GM21786 (cell line): ENCODE data around the gene CNKSR1.

Experiments
- ATAC-seq: cut with Tn5 transposase; IDR thresholded peaks from one replicate; pipeline ENCODE4 v1.9.1; 2021; ENCODE audit not compliant: unreplicated experiment

Gene CNKSR1

DNA sequence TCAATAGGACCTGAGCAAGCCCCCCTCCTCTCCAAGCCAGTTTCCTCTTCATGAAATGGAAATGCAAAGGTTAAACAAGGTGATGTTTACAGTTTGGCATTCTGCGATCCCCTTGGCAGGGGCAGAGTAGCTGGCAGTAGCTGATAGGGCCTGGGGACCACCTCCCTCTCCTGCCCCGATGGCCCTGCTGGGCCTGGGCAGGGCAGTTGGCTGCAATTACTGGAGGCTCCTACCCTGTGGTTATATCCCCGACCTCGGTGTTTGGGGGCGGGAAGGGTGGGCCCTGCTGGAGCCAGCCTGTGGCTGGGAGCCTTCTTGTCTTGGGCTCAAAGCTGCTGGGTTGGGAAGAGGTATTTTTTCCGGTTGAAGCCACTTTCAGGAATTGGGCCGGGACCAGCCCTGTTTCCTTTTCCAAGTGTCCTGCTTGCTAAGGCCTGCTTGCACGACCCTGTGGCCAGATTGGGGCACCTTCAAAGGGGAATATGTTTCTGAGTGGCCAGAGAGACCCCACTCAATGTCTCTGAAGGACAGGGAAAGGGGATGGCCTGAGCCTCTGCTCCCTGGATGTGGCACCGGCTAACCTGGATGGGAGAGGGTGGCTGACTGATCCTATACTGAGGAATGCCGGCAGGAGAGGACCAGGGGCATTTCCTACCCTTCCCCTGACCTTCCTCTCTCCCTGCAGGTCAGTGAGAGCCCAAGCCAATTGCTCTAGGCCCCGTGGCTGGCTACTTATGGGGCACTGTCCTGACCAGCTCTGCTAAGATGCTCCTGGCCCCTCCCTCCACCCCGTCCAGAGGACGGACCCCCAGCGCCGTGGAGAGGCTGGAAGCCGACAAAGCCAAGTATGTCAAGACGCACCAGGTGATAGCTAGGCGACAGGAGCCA lies 16.5 kb upstream of the CNKSR1 start:
- no peak for ATAC-seq

DNA sequence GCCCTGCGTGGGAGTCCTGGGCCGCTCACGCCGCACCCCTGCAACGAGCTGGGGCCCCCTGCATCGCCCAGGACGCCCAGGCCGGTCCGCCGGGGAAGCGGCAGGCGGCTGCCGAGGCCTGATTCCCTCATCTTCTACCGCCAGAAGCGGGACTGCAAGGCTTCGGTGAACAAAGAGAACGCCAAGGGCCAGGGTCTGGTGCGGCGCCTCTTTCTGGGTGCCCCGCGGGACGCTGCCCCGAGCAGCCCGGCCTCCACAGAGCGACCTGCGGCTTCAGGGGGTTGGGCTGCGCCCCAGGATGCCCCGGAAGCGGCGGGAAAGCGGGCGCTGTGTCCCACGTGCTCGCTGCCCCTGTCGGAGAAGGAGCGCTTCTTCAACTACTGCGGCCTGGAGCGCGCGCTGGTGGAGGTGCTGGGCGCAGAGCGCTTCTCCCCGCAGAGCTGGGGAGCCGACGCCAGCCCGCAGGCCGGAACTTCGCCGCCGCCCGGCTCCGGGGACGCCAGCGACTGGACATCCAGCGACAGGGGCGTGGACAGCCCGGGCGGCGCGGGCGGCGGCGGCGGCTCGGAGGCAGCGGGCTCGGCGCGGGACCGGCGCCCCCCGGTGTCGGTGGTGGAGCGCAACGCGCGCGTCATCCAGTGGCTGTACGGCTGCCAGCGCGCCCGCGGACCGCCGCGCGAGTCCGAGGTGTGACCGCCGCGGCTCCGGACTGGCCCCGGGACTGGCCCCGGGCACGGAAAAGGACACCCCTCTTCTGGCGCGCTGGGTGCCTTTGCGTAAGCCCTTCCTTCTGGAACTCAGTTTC lies 15.7 kb upstream of the CNKSR1 start:
- ATAC-seq, result no peak

DNA sequence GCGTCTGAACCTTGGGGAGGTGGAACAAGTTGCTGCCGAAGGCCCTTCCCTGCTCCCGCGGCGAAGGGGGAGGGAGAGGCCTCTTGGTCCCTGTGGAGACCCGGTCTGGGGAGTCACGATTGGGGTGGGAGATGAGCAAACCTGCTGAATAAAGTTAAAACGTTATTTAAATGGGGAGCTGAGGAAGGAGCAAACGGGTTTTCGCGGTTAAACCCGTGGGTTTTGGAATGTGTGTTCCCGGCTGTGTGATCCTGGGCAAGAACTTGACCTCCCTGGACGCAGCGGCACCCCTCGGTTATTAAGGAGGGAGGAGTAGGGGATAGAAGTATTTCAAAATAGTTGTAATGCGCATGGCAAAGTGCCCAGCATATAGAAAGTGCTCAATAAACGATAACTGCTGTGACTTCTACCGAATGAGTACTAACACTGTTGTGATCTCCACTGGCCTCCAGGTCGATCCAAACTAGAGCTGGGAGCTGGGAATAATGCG lies 15.0 kb upstream of the CNKSR1 start:
- ATAC-seq, result no peak

DNA sequence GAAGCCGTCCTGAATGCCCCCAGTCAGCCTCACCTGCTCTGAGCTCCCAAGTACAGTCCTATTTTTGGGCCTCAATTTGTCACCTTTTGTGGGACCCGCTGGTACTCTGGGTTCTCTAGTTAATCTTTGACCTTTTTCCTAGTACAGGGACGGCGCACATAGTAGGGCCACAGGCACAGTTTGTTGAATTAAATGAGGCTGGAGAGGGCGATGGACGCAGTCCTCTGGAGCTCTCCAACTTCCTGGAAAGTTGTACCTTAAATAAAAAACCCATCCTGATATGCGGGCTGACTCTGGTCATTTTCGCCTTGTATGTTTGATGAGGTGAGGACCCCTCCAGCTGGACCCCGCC lies 13.6 kb upstream of the CNKSR1 start:
- ATAC-seq, result no peak

DNA sequence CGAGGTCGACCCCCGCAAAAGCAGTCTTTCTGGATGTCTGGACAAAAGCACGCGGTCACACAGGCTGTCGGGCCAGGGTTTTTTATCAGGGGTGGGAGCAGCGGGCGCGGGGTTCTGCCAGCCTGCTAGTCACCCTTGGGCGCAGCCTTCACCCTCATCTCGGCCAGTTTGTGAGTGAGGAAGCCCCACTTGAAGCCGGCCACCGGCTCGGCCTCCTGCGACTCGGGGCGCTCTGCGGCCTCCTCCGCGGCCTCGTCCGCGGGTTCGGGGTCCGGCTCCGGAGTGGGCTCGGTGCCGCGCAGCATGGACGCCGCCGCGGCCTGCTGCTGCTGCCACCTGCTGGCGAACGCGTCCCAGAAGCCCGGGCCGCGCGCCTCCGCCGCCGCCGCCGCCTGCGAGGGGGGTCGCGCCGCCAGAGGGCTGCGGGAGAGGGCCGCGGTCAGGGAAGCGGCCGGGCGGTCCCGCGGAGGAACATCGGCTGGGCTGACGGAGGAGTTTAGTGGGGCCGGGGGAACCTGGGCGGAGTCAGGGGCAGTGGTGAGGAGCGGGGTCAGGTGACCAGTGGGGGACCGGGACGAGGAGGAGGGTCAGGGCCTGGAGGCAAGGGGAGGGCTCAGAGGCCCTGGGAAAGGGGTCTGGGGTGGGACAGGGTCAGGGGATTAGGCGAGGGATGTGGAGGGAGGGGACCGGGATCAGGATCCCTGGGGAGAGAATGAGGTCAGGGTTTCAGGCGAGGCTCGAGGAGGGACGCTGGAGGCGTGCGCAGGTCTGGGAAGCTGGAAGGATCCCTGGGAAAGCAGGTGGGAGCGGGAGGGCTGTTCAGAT lies 13.0 kb upstream of the CNKSR1 start:
- no peak for ATAC-seq

DNA sequence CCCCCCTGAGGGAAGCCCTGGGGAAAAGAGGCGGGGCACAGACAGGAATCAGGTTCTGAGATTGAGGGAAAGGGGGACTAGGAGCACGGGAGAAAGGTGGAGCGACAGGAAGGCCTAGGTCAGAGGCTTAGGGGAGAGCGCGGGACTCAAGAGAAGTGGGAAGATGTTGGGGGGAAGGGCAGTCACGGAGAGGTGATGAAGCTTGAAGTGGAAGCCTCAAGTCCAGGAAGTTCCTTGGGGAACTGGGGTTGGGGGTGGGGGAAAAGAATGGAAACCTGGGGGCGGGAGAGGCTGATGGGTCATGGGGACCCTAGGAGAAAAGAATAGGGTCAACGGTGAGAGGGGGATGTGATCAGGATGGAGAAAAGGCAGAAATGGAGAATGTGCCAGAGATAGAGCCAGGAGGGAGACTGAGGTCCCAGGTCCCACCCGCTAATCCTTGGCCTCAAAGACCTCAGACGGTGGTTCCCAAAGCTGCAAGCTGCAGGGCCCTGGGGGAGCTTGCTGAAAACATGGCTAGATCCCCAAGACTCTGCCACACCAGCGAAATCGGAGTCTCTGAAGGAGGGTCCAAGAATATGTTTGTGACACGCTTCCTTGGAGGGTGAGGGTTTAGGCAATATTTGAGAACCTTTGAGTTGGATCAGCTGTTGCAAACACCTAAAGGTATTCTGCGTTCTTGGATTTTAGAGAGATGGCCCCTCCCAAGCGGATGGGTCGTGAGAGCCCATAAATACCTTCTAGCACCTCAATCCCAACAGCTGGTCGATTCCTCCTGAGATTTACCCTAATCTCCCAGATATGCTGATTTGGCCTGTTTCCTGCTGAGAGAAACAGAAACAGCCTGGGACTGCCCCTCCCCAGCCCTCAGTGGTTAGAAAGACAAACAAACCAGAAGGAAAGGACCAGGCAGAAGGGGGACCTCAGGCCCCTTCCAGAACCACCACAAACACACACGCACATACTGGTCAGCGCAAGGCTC lies 12.1 kb upstream of the CNKSR1 start:
- ATAC-seq, result no peak

DNA sequence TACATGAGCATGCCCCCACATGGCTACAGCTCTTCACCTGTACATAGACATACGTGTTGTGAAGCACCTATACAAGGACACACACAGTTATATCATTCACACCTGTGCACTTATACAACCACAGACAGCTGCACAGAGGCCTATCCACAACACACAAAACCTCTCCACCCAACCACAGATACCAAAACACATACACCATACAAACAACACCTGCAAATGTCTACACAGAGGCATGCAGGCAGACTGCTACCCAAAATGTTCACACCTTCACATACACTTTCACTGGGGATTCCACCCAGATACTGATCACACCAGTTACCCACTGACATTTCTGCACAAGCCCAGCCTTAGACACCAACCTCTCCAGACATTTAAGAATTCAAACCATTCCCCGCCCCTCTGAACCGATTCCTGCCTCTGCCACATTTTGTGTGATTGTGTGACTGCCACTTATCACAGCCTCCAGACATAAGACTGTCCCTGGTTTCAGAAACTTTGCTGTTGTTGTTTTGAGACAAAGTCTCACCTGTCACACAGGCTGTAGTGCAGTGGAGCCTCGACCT lies 10.5 kb upstream of the CNKSR1 start:
- no peak for ATAC-seq

DNA sequence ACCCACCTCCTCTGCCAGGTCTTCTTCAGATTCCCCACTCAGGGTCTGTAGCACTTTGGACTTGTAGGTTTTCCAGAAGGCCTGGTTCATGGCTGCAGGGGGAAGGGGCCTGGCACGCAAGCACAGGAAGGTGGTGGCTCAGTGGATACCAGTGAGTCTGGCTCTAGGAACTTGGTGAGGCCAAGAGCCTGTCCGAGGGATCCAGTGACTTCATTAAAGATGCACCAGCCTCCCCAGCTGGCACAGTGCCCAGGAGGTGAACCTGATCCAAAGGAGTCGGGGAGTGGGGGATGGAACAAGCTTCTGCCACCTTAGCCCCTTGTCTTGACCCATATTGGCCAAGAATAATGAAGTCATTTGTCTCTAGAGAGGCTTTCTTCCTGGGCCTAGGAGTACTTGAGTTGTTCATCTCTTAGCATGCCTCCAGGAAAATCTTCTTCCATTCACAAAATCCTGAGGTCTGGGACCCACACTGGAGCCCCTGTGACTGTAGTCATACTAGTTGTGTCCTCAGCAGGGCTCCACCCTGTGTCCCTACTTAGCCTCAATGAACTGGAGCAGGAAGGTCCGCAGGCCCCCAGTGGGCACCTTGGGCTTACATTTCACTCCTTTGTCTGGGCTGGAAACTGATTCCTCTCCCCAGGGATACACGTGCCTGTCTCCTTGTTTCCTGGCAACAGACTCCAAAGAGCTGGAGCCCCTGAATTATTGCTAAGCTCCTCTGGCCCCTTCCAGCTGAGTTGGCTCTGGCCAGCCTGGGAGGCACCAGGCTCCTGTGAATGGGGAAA lies 8.7 kb upstream of the CNKSR1 start, which contains the start of gene C1orf232:
TSS of gene C1orf232 (minus strand) at position 554 of the 788 bp plus-strand sequence. CDS start at position 90, 464 bp downstream.
- no peak for ATAC-seq

DNA sequence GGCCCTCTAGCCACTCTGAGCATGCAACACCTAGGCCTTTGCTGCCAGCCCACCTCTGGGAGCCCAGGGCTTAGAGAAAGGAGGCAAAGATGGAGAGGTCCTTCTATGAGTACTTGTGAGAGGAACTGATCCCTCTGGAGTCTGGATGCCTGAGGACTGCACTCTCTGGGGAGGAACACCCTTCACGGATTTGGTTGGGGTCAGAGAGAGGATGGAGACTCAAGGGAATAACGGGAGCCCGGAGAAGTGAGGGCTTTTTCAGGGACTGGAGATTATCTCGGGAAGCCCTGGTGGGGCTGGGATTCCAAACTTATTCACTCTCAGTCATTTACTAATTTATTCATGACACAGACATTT lies 8.1 kb upstream of the CNKSR1 start:
- no peak for ATAC-seq

DNA sequence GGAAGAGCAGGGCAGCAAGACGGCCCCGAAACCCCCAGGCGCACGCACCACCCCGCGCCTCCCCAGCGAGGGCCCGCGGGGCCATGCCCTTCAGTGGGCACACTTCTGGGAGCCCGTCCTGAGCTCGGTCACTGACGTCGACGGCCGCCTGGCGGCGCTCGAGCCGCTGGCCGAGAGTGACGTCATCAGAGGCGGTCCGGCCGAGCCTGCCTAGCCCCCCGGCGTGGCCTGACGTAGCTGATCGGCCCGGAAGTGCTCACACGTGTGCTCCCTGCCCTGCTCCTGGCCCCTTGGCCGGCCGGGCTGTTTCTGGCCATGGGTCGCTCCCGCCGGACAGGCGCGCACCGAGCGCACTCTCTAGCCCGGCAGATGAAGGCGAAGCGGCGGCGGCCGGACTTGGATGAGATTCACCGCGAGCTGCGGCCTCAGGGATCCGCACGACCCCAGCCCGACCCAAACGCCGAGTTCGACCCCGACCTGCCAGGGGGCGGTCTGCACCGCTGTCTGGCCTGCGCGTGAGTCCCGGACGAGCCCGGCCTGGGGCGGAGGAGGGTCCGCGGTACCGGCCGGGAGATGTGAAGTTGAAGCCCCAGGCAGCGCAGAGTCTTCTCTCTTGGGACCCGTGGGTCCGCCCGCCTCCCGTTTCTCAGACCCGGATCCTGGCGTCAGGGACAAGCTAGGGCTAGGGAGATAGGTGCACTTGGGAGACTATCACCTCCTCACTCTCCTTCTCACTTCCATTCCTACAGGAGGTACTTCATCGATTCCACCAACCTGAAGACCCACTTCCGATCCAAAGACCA lies 7.4 kb upstream of the CNKSR1 start, which contains the start of gene ZNF593:
TSS of gene ZNF593 (plus strand) at position 240 of the 803 bp plus-strand sequence. CDS start at position 316, 76 bp downstream.
- ATAC-seq, result peak; percentile 89

DNA sequence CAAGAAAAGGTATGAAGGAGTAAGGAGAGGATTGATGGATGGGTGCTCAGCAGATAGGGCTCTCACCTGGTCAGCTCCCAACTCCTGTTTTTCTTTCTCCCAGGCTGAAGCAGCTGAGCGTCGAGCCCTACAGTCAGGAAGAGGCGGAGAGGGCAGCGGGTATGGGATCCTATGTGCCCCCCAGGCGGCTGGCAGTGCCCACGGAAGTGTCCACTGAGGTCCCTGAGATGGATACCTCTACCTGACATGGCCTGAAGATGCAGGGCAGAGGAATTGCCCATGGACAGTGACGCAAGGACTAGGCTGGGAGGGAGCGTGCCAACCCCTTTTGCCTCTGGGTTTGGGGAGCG lies 6.8 kb upstream of the CNKSR1 start:
- ATAC-seq, result no peak

DNA sequence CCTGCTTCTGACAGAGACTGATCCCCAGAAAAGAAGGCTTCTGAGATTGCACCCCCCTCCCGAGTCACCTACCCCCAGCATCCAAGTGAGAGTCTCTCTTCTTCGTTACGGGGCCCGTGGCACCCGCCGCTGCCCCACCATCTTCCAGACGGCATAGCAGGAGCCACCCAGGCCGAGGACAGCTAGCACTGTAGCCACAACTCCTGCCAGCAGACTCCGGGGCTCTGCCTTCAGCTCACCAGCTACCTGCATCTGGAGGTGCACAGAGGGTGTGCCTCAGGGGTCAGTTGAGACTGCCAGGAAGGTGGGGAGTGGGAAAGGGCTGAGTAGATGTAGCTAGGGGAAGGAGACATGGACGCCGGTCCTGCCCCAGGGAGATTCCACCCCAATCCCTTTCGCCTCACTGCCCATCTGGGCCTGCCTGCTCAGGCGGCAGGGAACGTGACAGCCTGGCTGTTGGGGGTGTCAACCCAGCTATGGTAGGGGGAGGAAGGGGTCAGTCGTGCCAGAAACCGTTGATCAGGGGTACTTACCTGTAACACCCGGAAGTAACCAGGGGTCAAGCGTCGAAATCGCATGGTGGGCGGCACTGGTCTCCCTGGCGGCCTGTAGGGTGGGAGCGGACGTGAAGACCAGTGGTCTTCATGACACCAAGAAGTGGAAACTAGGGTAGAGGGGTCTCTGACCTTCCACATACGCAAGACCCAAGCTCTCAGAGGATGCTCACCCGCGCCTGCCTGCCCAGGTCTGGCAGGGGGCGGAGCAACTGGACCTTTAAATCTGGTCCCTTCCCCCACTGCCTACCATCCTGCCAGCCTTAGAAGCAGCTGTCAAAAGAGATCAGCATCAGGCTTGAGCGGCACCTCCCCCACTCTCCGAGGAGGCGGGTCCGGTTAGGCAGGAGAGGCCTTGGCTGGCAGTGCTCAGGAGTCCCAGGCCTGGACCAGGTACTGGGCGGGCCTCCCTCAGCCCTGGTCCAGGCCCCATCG lies 5.9 kb upstream of the CNKSR1 start, which contains the start of gene ZNF593OS:
TSS of gene ZNF593OS (minus strand) at position 749 of the 989 bp plus-strand sequence. CDS start at position 578, 171 bp downstream.
- no peak for ATAC-seq

DNA sequence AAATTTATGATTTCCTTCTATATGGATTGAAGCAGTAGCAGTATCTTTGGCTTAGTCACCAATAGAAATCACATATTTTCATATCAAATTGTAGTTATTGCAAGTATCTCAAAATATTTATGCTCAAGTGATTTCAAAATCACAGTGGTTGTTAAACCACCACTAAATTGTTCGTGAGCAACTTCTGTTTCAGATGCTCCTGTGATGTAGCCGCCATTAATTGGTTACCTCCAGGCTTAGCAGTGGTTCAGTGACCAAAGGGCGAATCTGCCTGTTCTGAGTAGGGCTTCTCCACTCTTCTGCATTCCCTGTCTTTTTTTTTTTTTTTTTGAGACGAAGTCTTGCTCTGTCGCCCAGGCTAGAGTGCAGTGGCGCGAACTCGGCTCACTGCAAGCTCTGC lies 1.9 kb upstream of the CNKSR1 start:
- ATAC-seq, result no peak

DNA sequence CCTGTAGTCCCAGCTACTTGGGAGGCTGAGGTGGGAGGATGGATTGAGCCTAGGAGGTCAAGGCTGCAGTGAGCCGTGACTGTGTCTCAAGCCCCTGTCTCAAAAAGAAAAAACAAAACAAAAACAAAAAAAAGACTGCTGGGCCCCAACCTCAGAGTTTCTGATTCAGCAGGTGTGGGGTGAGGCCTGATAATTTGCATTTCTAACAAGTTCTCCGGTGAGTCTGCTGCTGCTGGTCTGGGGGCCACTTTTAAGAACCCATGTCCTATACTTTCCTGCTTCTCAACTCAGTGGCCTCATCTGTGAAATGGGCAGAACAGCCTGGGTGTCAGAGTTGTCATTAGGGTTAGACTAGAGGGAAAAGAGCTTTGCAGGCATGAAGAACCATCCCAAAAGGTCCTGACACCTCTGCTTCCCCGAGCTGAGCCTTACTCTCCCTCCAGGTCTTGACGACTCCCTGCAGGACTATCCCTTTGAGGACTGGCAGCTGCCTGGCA lies 2.8 kb downstream of the CNKSR1 start:
- no peak for ATAC-seq

DNA sequence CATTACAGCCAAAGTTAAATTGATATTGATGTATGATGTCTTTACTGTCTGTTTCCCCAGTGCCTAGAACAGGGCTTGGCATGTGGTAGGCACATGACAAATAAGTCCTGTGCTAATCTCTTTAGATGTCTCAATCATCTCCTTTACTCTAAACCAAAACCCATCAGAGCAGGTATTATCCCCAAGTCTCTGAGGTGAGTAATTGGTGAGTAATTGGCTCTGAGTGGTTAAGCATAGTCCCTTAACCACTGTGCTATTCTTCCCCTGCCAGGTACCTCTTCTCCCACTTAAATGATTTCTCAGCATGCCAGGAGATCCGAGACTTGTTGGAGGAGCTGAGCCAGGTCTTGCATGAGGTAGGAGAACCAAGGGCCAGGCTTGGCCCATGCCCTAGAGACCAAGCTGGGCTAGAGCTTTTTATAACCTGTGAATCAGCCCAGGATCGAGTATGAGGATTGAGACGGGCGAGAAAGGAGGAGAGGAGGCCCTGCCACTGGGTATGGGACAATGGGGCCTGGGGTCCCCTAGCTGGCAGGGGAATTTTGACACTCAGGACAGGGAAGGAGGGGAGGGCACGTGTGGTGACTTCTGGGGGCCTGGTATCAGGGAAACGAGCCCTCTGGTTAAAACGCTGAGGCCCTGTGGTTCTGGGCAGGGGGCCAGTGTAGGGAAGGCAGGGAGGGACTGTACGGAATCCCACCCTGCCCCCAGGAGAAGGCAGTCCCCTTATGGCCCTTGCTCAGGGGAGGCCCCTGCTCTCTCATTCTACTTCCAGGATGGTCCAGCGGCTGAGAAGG lies 4.5 kb downstream of the CNKSR1 start:
- ATAC-seq, result no peak

DNA sequence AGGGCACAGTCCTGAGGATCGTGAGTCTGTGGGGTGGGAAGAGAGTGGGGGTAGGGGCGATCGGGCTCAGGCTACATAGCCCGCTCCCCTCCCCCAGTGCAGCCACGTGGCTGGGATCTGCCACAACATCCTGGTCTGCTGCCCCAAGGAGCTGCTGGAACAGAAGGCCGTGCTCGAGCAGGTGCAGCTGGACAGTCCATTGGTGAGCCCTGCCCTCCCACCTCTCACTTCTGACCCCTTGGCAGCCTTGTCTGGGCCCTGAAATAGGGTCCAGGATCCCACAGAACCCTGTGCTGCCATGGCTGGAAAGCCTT lies 5.0 kb downstream of the CNKSR1 start:
- no peak for ATAC-seq
